HG02571 (cell line): Measurements from ENCODE around the gene ABCA8.
"Not testable (repeated sequence)": the region's sequence is repeated elsewhere in the genome, so short reads cannot be mapped to it uniquely, and the experiment has no call there.

ENCODE experiments used
- ATAC-seq: cut with Tn5 transposase; IDR thresholded peaks from one replicate; pipeline ENCODE4 v1.9.1; 2021; ENCODE audit warnings: mild to moderate bottlenecking, moderate library complexity; ENCODE audit not compliant: unreplicated experiment

ABCA8 gene

GRCh38 chr17:68955181-68955841 lies at the start of gene ABCA8:
Gene ABCA8 (minus strand): TSS chr17:68955392. CDS start chr17:68942034, 13,358 bp downstream.
- ATAC-seq, result no peak

DNA sequence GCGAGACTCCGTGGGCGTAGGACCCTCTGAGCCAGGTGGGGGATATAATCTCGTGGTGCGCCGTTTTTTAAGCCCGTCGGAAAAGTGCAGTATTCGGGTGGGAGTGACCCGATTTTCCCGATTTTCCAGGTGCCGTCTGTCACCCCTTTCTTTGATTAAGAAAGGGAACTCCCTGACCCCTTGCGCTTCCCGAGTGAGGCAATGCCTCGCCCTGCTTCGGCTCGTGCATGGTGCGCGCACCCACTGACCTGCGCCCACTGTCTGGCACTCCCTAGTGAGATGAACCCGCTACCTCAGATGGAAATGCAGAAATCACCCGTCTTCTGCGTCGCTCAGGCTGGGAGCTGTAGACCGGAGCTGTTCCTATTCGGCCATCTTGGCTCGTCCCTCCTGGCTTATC lies 49.6 kb upstream of the ABCA8 start:
- ATAC-seq, result not testable (repeated sequence)

- not testable (repeated sequence) for ATAC-seq
Observed at GRCh38 chr17:68999743-69000142, 44.6 kb upstream of the ABCA8 start.

GRCh38 chr17:68993112-68993511 lies 37.9 kb upstream of the ABCA8 start:
- no peak for ATAC-seq

DNA sequence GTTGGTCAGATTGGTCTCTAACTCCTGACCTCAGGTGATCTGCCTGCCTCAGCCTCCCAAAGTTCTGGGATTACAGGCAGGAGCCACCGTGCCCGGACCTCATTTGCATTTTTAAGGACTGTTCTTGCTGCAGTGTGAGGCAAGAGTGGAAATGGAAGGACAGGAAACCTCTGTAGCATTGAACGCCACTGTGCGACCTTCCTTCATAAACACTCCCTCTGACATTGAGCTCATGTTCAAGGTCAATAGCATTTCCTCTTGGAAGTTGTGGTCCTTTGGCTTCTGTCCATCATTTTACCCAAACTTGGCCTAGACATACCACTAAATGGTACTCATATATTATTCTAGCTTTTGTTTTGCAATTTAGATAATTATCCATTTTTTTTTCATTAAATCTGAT lies 32.8 kb upstream of the ABCA8 start:
- no peak for ATAC-seq

- no peak for ATAC-seq
Observed at GRCh38 chr17:68981288-68981687, 26.1 kb upstream of the ABCA8 start.

GRCh38 chr17:68973098-68973846 lies 18.1 kb upstream of the ABCA8 start:
- ATAC-seq, result no peak

- ATAC-seq, result no peak
Observed at GRCh38 chr17:68972119-68972704, 17.0 kb upstream of the ABCA8 start.

GRCh38 chr17:68969101-68969500 lies 13.9 kb upstream of the ABCA8 start:
- ATAC-seq, result no peak

DNA sequence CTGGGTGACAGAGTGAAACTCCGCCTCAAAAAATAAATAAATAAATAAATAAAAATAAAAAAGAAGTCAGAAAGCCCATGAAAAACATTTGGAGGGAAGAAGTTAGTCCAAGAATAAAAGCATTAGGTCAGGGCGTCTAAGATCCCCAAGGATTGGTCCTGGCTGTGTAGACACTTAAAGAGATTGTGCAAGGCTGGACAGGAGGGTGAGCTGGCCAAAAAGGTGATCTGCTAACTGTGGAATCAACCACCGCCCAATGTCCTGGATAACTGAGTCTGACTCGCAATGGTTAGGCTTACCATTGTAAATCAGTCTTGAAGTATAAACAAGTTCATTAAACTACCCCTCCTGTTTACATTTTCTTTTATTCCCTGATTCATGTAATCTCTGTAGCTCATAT lies 8.8 kb upstream of the ABCA8 start:
- no peak for ATAC-seq

DNA sequence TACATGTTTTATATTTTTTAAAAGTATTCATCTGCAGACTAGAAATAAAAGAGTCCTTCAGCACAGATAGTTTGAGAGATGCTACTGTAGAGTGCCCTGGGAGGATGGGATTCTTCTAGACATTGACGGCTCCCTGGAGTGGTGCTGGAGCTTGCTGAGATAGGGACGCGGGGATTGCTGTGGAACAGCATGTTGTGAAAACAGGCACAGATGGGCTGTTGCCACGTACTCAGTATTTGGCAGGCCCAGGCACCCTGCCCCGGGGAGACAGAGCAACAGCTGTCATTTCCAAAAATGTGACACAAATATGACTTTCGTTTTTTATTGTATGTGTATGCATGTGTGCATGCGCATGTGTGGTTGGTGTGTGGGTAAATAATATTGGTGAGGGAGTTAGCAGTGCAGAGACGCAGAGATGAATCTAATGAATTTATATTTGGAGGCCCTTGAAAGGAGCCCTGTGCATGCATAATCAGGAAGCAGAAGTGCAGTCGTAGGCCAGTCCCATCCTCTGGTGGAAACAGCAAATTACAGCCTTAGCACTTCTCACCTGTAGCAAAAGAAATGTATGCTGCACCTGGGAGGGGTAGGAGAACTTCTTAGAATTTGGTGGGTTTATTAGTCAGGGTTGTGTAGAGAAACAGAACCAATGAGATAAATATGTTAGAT lies 6.2 kb upstream of the ABCA8 start:
- ATAC-seq, result no peak

GRCh38 chr17:68959117-68959516 lies 3.9 kb upstream of the ABCA8 start:
- not testable (repeated sequence) for ATAC-seq

GRCh38 chr17:68957944-68958343 lies 2.8 kb upstream of the ABCA8 start:
- no peak for ATAC-seq

DNA sequence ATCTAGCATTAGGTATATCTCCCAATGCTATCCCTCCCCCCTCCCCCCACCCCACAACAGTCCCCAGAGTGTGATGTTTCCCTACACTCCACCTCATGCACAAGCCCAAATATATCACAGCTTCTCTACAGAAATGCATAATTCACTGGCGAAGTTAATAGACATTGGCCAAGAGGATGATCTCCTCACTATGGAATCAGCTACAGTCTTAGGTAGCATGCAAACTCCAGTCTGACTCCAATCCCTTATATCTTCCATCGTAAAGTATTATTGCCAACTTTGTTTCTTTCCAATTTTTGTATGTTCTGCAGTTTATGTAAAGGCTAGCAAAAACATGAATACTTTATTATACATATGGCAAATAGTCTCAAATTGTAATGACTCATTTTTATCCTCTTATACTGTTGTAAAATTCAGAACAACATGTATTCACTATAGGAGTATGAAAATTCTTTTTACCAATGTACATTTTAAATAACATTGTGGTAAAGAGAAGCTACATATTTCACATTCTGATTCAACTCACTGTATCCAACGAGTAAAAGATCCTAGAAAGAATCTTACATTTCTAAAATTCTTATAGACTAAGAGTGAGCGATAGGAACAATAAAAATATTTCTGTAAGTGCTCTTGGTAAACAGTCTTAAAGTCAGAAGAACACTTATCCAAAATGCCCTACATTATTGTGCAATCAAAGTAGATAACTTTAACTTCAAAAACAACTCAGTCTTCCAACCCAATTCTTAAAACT lies 871 bp downstream of the ABCA8 start:
- no peak for ATAC-seq

GRCh38 chr17:68953340-68953997 lies 1.7 kb downstream of the ABCA8 start:
- ATAC-seq, result no peak

DNA sequence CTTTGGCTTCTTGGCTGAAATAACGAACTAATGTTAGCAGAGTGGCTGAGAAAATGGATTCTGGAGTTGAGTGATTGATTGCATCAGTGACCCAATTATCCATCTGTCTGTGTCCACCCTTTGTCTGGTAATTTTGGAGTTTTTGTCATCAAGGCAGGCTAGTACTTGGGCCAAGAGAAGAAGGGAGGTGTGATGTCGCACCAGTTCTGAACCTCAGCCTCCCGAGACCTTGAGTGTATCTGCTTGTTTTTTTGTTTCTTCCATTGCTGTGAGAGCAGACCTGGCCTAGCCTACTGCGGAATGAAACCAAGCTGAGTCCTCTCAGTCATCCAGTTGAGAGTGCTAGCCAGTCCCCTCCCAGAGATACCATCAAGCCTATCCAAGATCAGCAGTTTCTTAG lies 4.5 kb downstream of the ABCA8 start:
- ATAC-seq, result no peak

DNA sequence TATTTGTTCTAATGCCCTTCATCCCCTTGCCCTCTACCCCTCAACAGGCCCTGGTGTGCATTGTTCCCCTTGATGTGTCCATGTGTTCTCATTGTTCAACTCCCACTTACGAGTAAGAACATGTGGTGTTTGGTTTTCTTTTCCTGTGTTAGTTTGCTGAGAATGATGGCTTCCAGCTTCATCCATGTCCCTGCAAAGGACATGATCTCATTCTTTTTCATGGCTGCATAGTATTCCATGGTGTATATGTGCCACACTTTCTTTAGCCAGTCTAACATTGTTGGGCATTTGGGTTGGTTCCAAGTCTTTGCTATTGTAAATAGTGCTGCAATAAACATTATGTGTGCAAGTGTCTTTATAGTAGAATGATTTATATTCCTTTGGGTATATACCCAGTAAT lies 7.3 kb downstream of the ABCA8 start:
- ATAC-seq, result not testable (repeated sequence)

GRCh38 chr17:68944435-68945035 lies 10.7 kb downstream of the ABCA8 start:
- no peak for ATAC-seq

GRCh38 chr17:68943812-68944182 lies 11.4 kb downstream of the ABCA8 start:
- not testable (repeated sequence) for ATAC-seq
